ENCODE data around the gene CCDC57.
"Not testable (repeated sequence)": the region's sequence is repeated elsewhere in the genome, so short reads cannot be mapped to it uniquely, and the experiment has no call there.

Gene CCDC57

GRCh38 chr17:82151106-82151957, 61.3 kb downstream of the CCDC57 start:
- DNase-seq = no peak

DNA sequence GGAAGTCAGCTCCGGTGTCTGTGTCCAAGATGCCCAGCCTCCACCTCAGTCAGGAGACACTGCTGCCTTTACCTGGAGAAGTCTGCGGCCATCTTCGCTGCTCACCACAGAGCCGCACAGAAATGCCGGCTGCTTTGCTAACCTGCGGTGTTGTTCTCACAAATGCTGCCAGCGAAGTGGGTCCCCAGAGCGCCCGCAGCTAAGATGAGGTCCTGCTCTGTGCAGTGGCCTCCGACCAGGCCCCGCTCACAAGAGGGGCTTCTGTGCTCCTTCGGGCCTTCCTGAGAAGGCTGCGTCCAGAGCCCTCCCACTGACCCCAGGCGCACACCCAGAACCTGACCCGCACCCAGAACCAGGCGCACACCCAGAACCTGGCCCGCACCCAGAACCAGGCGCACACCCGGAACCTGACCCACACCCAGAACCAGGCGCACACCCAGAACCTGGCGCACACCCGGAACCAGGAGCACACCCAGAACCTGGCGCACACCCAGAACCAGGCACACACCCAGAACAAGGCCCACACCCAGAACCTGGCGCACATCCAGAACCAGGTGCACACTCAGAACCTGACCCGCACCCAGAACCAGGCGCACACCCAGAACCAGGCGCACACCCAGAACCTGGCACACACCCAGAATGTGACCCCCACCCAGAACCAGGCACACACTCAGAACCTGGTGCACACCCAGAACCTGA, 63.1 kb downstream of the CCDC57 start:
- no peak for DNase-seq

DNA sequence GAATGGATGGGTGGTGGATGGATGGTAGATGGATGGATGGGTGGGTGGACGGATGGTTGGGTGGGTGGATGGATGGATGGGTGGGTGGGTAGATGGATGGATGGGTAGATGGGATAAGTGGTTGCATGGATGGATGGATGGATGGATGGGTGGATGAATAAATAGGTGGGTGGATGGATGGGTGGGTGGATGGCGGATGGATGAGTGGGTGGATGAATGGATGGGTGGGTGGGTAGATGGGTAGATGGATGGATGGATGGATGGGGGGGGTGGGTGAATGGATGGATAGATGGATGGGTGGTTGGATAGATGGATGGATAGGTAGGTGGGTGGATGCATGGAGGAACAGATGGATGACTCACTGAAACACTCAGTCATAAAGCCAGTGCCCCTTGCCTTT, 63.6 kb downstream of the CCDC57 start:
- no peak for DNase-seq

DNA sequence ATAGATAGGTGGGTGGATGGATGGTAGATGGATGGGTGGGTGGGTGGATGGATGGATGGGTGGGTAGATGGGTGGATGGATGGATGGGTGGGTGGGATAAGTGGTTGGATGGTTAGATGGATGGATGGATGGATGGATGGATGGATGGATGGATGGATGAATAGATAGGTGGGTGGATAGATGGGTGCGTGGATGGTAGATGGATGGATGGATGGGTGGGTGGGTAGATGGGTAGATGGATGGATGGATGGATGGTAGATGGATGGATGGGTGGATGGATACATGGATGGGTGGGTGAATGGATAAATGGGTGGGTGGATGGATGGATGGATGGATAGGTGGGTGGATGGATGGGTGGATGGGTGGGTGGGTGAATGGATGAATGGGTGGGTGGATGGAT, 64.6 kb downstream of the CCDC57 start:
- no peak for DNase-seq

GRCh38 chr17:82146663-82147654, 65.7 kb downstream of the CCDC57 start:
- DNase-seq = no peak

DNA sequence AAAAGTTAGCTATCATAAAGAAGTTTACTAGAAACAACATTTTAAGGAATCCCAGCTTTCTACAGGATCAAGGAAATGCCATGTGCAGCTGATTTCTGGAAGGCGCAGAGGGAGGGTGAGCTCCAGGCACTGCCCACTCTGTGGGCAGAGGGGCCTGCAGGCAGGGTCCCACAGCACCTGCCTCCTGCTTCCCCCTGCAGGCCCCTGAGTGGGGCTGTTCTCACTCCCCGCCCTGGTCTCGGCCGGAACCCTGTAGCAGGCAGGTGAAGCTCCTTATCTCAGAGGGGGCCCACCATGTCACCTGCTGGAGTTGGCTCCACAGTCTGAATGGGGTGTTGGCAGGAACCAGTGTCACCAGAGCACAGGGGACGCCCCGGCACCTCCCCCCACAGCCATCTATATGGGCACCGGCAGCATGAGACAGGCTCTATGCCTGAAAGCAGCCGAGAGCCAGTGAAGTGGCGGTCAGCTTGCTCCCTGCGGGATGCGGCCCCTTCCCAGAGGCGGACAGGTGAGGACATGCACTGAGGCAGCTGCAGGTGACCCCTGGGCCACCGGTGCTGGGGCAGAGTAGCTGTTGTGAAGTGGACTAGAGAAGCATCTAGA, 67.0 kb downstream of the CCDC57 start:
- DNase-seq = no peak

GRCh38 chr17:82143333-82143732, 69.3 kb downstream of the CCDC57 start:
- no peak for DNase-seq

- not testable (repeated sequence) for DNase-seq
Observed at GRCh38 chr17:82139961-82140360, 72.7 kb downstream of the CCDC57 start.

- no peak for DNase-seq
Observed at GRCh38 chr17:82138511-82138992, 74.1 kb downstream of the CCDC57 start.

- DNase-seq = no peak
Observed at GRCh38 chr17:82134101-82134500, 78.5 kb downstream of the CCDC57 start.

GRCh38 chr17:82133166-82133953, 79.3 kb downstream of the CCDC57 start:
- not testable (repeated sequence) for DNase-seq

DNA sequence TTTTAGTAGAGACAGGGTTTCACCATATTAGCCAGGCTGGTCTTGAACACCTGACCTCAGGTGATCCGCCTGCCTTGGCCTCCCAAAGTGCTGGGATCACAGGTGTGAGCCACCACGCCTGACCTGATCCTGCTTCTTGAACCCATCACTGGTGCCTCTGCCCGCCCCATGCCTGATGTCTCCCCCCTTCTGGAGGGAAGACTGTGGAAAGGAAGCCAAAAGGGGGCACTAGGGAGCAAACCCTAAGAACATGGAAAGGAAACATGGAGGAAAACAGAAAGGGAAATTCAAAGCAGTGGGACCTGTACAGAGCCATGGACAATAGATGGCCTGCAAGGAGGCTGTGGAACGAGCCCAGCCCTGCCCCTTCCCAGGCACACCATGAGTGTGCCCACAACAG, 83.5 kb downstream of the CCDC57 start:
- no peak for DNase-seq

DNA sequence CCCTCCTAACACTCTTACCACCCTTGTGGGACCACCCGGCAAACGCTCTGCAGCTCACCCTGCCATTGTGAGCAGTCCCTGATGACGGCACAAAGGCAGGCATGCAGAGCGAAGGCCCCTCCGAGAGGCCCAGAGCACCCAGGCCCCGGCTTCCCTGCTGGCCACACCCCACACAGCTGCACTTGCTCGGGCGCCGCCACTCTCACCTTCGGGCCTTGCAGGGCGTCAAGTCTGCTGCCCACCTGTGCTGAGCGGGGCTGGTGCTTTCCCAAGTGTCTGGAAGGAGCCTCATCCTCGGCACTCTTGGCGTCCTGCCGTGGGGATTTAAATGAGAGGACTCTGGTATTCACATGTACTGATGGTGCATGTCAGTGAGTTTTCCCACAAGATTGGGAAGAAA, 84.4 kb downstream of the CCDC57 start:
- DNase-seq = no peak

- DNase-seq = no peak
Observed at GRCh38 chr17:82127704-82128103, 84.9 kb downstream of the CCDC57 start.

- no peak for DNase-seq
Observed at GRCh38 chr17:82127315-82127595, 85.4 kb downstream of the CCDC57 start.

GRCh38 chr17:82126556-82127314, 85.9 kb downstream of the CCDC57 start:
- DNase-seq = peak; percentile 49 to 75

- no peak for DNase-seq
Observed at GRCh38 chr17:82124101-82124500, 88.5 kb downstream of the CCDC57 start.

- DNase-seq = no peak
Observed at GRCh38 chr17:82121660-82122629, 90.7 kb downstream of the CCDC57 start.

DNA sequence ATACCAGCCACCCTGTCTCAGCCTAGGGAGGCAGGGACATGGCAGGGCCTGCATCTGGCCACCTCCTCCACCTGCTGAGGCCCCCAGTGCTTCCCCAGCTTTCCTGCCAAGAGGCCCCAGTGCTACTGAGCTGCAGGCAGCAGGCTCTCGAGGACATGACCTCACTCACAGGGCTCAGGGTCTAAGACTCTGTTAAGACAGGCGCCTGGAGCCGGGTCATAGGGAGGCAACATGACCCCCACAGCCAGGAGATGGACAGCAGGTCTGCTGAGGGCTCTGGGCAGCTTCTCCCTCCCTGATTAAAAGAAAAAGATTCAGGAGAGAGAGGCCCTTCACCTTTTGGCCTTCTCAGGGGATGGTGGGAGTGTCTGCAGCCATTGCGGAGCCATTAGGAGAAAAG, 91.4 kb downstream of the CCDC57 start:
- DNase-seq = no peak

GRCh38 chr17:82120148-82120547, 92.5 kb downstream of the CCDC57 start:
- peak in 1 of 2 experiments; percentile 30 for DNase-seq

Measured in stimulated activated CD4-positive, alpha-beta T cell treated with anti-CD3 and anti-CD28 coated beads, Interleukin-4, amount 100 ng/mL, for 4 hours (primary cell).